GM19438 (cell line): ENCODE results near the gene CAPZA1.
A peak's percentile ranks its signal among the peaks of the same experiment; 100 is the strongest.

Experiments used
- ATAC-seq: cut with Tn5 transposase; IDR thresholded peaks from one replicate; pipeline ENCODE4 v1.9.1; 2021; ENCODE audit warnings: low read depth; ENCODE audit not compliant: unreplicated experiment

Gene CAPZA1

GRCh38 chr1:112698366-112699310 is 79.0 kb downstream of the CAPZA1 start:
- ATAC-seq = no peak

DNA sequence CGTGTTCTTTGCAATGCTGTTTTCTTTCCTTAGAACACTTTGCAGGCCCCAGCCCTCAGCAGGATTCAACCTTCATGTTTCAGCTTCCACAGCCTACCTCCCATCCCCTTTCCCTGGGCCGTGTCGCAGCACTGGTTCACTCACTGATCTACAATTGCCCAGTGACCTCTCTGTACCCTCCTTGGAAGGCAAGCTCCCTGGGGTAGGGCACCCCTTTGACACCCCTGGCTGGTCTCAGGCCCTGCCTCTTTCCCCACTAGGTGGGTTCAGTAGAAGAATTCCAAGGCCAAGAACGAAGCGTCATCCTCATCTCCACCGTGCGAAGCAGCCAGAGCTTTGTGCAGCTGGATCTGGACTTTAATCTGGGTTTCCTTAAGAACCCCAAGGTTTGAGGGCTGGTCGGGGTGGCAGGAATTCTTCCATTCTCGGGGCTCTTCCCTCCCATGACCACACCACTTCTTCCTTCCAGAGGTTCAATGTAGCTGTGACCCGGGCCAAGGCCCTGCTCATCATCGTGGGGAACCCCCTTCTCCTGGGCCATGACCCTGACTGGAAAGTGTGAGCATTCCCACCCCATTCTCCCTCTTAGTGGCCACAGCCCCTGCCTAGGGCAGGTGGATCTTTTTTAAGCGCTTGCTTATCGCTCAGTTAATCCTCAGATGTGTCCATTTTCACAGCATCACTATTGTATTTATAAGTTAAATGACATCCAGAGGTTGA is 80.0 kb downstream of the CAPZA1 start:
- no peak for ATAC-seq

DNA sequence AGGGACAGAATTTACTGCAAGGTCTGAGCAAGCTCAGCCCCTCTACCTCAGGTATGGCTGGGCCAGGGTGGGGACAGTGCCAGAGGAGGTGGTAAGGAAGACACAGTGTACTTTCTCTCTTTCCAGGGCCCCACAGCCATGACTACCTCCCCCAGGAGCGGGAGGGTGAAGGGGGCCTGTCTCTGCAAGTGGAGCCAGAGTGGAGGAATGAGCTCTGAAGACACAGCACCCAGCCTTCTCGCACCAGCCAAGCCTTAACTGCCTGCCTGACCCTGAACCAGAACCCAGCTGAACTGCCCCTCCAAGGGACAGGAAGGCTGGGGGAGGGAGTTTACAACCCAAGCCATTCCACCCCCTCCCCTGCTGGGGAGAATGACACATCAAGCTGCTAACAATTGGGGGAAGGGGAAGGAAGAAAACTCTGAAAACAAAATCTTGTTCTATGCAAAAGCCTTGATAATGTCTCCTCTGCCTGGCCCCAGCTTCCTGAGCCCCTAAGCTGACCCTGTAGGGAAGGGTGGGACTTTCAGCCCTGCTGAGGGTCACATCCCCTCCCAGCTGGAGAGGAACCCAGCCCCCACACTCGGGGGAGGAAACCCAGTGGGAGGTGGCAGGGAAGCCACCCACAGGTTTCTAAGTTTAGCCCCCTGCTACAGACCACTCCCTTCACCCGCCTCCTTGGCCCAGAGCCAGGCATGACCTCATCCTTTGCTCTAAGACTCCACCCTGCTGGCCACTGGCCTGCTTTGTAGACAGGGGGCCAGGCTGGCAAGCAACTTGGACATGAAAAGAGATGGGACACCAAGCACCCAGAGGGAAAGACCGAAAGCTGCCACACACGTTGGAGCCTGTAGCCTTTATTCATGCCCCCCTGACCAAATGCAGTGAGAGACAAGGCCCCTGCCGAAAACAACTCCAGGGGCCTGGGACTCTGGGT is 80.9 kb downstream of the CAPZA1 start:
- peak; percentile 43 for ATAC-seq

- ATAC-seq = no peak
Measured at GRCh38 chr1:112701227-112702066, 81.8 kb downstream of the CAPZA1 start.

- ATAC-seq = no peak
Measured at GRCh38 chr1:112702067-112702395, 82.4 kb downstream of the CAPZA1 start.

GRCh38 chr1:112702420-112703261 is 83.0 kb downstream of the CAPZA1 start:
- ATAC-seq = no peak

- no peak for ATAC-seq
Measured at GRCh38 chr1:112703706-112704105, 84.1 kb downstream of the CAPZA1 start.

- no peak for ATAC-seq
Measured at GRCh38 chr1:112704391-112704933, 84.8 kb downstream of the CAPZA1 start.

DNA sequence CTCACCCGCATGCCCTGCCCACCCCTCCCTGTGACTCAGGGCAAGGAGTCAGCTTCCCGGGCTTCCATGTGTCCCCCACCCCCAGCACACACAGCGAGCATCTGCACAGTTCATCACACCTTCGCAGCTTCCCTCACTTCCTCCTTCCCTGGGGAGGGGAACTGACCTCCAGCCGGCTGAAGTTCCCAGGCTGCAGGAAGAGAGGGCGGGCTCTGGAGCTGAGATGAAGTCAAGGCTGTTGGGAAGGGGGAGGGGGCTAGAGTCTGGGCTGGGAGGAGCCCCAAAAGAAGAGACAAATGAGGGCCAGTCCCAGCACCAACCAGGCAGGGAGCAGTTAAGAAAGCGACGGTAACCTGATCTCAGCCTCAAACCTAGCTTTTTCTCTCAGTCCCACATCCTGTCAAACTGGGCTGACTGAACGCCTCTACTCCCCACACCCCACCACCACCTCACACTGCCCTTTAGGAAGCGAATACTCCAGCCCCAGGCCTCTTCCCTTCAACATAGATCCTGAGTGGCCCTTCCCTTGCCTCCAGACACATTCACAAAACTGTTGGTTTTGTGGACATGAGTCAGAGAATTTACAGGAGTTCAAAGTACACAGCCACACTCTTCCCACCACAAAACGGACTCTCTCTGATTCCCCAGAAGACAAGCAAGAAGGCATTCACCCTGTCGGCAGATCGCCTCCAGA is 85.4 kb downstream of the CAPZA1 start:
- ATAC-seq = peak; percentile 70

DNA sequence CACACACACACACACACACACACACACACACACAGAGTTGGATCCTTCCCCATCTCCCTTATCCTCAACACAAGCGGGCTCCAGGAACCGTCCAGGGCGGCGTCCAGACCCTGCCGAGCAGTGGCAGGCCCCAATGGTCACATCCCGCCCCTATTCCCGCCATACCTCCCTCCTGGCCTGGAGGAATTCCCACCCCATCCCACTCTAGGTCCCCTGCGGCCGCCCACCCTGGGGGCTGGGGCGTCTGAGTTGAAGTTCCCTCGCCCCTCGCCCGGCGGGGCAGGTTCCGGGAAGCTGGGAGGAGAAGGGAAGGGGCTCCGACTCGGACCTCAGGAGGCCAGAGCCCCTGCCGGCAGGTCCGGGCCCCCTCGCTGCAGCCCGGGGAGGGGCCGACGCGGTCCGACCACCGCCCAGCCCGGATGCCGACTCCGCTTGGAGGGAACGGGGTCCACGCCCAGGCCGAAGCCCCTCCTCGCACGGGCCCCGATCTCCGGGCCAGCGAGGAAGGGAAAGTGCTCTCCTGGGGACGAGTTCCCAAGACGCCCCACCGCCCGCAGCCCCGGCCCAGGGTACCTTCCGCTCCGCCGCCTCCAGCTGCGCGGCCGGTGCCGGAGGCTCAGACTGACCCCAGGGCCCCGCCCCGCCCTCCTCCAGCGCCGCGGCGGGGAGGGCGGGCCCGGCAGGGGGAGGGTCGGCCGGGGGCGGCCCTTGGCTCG is 87.0 kb downstream of the CAPZA1 start, which contains the start of gene RHOC:
Gene RHOC (minus strand): TSS at position 623 of the 716 bp plus-strand sequence. CDS start 3,328 bp downstream, outside the sequence.
- ATAC-seq = peak; percentile 56

GRCh38 chr1:112707221-112708001 is 87.8 kb downstream of the CAPZA1 start:
- ATAC-seq = peak; percentile 49

DNA sequence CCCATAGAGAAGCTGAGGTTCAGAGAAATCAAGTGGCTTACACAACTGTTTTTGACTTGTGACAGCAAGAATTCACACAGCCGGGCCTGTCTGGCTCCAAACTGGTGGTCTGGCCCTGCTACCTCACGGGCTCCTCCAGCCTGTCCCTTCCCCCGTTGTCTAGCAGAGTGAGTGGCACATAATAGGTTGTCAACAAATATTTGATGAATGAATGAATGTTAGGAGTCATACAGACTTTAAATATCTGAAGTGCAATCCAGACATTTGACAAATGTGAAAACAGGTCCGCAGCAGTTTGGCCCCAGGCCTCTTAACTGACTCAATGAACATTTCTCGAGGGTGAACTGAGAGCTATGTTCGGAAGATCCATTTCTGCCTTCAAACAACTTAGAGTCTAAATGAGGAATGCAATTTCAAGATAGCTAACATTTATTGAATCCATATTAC is 88.4 kb downstream of the CAPZA1 start:
- no peak for ATAC-seq

- ATAC-seq = no peak
Measured at GRCh38 chr1:112708489-112708888, 88.9 kb downstream of the CAPZA1 start.

GRCh38 chr1:112710159-112710558 is 90.5 kb downstream of the CAPZA1 start:
- no peak for ATAC-seq

DNA sequence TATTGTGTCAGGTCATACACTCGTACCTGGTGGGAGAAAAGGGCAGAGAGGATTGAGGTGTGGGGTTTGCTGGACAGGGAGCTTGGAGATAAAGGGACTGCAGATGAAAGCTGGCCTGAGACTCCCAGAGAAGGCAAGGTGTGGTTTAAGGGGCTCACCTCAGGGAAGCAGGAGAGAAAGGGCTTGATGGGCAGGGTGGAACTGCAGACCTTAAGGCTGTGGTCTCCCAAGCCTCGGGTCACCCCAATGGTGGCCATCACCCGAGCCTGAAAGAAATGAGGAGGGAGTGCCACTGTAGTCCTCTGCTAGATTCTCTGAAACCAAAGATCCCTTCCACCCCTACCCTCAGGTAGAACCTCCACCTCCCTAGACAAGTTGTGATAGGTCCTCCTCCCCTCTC is 91.0 kb downstream of the CAPZA1 start:
- ATAC-seq = no peak

DNA sequence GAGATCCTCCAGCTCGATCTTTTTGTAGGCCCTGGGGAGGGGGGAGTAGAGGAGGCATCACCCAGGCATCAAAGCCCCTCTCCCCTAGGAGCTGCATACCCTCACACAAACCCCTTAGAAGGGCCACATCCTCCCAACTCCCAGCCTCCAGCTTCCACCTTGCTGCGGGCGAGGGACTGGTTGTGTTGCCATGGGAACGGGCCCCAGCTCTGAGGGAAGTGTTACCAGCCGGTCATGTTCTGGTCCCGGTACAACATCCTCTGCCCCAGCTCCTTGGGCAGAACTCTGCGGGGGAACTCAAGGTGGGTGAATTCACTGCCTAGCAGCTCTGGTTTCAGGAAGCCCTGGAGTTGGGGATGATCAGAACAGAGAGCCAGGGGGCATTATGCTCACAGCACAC is 91.4 kb downstream of the CAPZA1 start:
- no peak for ATAC-seq
